ENCODE measurements around the gene EGLN1. TPM values are rescaled to one million over a fixed set of nuclear protein-coding genes. Genes with fewer than 3 reads are reported as not detected.

Gene EGLN1
- total RNA-seq, 2 experiments from 2014 or later = 19.0 to 36.6 TPM

GRCh38 chr1:231419738-231420298 is 2.3 kb downstream of the EGLN1 start:
- ChIA-PET POLR2A (interaction anchor here (0.8 to 2.7 kb wide), 10 partner anchors 10 to 205 kb away, joined by 3 to 21 read pairs (median 4); partner anchors contain the start of genes EXOC8 and SPRTN), CTCF (ENCODE audit: unreplicated experiment) (no interaction called here)
- DNase-seq (ENCODE audit: low spot score) = peak; percentile 12
- Histone ChIP-seq H3K4me3 (ENCODE audit: low read depth, low read length, poor library complexity, severe bottlenecking) (peak overlapping the region; percentile 83), H3K9me3 (ENCODE audit: low read length) (no peaks in the 10 kb centered on the region), H3K27ac (ENCODE audit: low read depth, low read length, poor library complexity, severe bottlenecking) (peak overlapping the region; percentile 75), H3K4me1 (ENCODE audit: insufficient read depth, low read length, poor library complexity, severe bottlenecking) (peaks cover 37% of the 10 kb centered on the region), H3K9me2 (ENCODE audit: insufficient read depth, low read length) (no peaks in the 10 kb centered on the region), H3K4me2 (ENCODE audit: low read length) (peak overlapping the region; percentile 97), H3K79me2 (ENCODE audit: insufficient read depth, low read depth, low read length) (peaks cover 60% of the 10 kb centered on the region), H3K36me3 (ENCODE audit: insufficient read depth, low read length) (no peaks in the 10 kb centered on the region), H4K20me1 (ENCODE audit: insufficient read depth, low read length) (peaks cover 25% of the 10 kb centered on the region), H2AFZ (ENCODE audit: low read length) (peak overlapping the region; percentile 47; the same call in 1 of the 2 replicates)
- intact Hi-C loops (cut with micrococcal nuclease; ENCODE audit: unreplicated experiment) = loop anchor here (2.0 to 5.0 kb wide), 5 partner anchors 61 to 1863 kb away; partner anchors contain the start of genes ABCB10, GNPAT and TSNAX
- TF ChIP-seq CTCF (conservative IDR thresholded peaks at IDR 0.05; ENCODE audit: low read length) (no peak), EZH2phosphoT487 (IDR thresholded peaks at IDR 0.05; ENCODE audit: borderline replicate concordance, low read depth, low read length) (no peak)
- BruUV-seq (replicated peaks) = TSS peak; percentile 50

GRCh38 chr1:231419147-231419546 is 2.9 kb downstream of the EGLN1 start:
- H2AFZ ChIP-seq (ENCODE audit: low read length) = 0 out of 2 replicates have a peak overlapping the region, but pooled peaks have one; percentile 47
- peaks cover 37% of the 10 kb centered on the region for H3K4me1 ChIP-seq (ENCODE audit: insufficient read depth, low read length, poor library complexity, severe bottlenecking)
- H3K27ac ChIP-seq (ENCODE audit: low read depth, low read length, poor library complexity, severe bottlenecking) = peak overlapping the region; percentile 75
- no TSS peak for BruUV-seq (replicated peaks)
- H3K79me2 ChIP-seq (ENCODE audit: insufficient read depth, low read depth, low read length) = peaks cover 62% of the 10 kb centered on the region
- no peaks in the 10 kb centered on the region for H3K36me3 ChIP-seq (ENCODE audit: insufficient read depth, low read length)
- TF ChIP-seq CTCF (conservative IDR thresholded peaks at IDR 0.05; ENCODE audit: low read length) (no peak), EZH2phosphoT487 (IDR thresholded peaks at IDR 0.05; ENCODE audit: borderline replicate concordance, low read depth, low read length) (no peak)
- H3K4me2 ChIP-seq (ENCODE audit: low read length) = peak overlapping the region; percentile 97
- no peaks in the 10 kb centered on the region for H3K9me3 ChIP-seq (ENCODE audit: low read length)
- H3K9me2 ChIP-seq (ENCODE audit: insufficient read depth, low read length) = no peaks in the 10 kb centered on the region
- H4K20me1 ChIP-seq (ENCODE audit: insufficient read depth, low read length) = peaks cover 25% of the 10 kb centered on the region
- intact Hi-C loops (cut with micrococcal nuclease; ENCODE audit: unreplicated experiment) = no loop called here
- ChIA-PET POLR2A (interaction anchor here (0.6 to 2.7 kb wide), 7 partner anchors 9 to 109 kb away, joined by 3 to 21 read pairs (median 4); partner anchors contain the start of genes EXOC8, SPRTN and TSNAX), CTCF (ENCODE audit: unreplicated experiment) (interaction anchor here (0.7 kb wide), 1 partner anchor 29 kb away, joined by 5 read pairs; no protein-coding TSS in a partner anchor)
- DNase-seq (ENCODE audit: low spot score) = peak; percentile 15
- peak overlapping the region; percentile 83 for H3K4me3 ChIP-seq (ENCODE audit: low read depth, low read length, poor library complexity, severe bottlenecking)

- intact Hi-C loops (cut with micrococcal nuclease; ENCODE audit: unreplicated experiment) = no loop called here
- no peaks in the 10 kb centered on the region for H3K9me3 ChIP-seq (ENCODE audit: low read length)
- ChIA-PET CTCF (ENCODE audit: unreplicated experiment) (interaction anchor here (0.7 kb wide), 1 partner anchor 28 kb away, joined by 5 read pairs; no protein-coding TSS in a partner anchor), POLR2A (interaction anchor here (0.6 to 2.7 kb wide), 7 partner anchors 15 to 878 kb away, joined by 3 to 21 read pairs (median 3); partner anchors contain the start of genes EXOC8, SPRTN and TSNAX)
- H4K20me1 ChIP-seq (ENCODE audit: insufficient read depth, low read length) = peaks cover 25% of the 10 kb centered on the region
- peaks cover 37% of the 10 kb centered on the region for H3K4me1 ChIP-seq (ENCODE audit: insufficient read depth, low read length, poor library complexity, severe bottlenecking)
- no peak overlapping the region for H3K27ac ChIP-seq (ENCODE audit: low read depth, low read length, poor library complexity, severe bottlenecking)
- no peak overlapping the region for H2AFZ ChIP-seq (ENCODE audit: low read length)
- peak overlapping the region; percentile 97 for H3K4me2 ChIP-seq (ENCODE audit: low read length)
- H3K9me2 ChIP-seq (ENCODE audit: insufficient read depth, low read length) = no peaks in the 10 kb centered on the region
- TF ChIP-seq CTCF (conservative IDR thresholded peaks at IDR 0.05; ENCODE audit: low read length) = no peak
- TF ChIP-seq EZH2phosphoT487 (IDR thresholded peaks at IDR 0.05; ENCODE audit: borderline replicate concordance, low read depth, low read length) = no peak
- H3K79me2 ChIP-seq (ENCODE audit: insufficient read depth, low read depth, low read length) = peaks cover 66% of the 10 kb centered on the region
- no TSS peak for BruUV-seq (replicated peaks)
- peak overlapping the region; percentile 83 for H3K4me3 ChIP-seq (ENCODE audit: low read depth, low read length, poor library complexity, severe bottlenecking)
- 0 out of 2 replicates have a peak, but pooled peaks cover under 1% of the 10 kb centered on the region for H3K36me3 ChIP-seq (ENCODE audit: insufficient read depth, low read length)
- no peak for DNase-seq (ENCODE audit: low spot score)
Measured at GRCh38 chr1:231418741-231419107, 3.4 kb downstream of the EGLN1 start.
